ENCODE measurements around the gene ANO10.
"Not testable (repeated sequence)": the region's sequence is repeated elsewhere in the genome, so short reads cannot be mapped to it uniquely, and the experiment has no call there.

Gene ANO10

DNA sequence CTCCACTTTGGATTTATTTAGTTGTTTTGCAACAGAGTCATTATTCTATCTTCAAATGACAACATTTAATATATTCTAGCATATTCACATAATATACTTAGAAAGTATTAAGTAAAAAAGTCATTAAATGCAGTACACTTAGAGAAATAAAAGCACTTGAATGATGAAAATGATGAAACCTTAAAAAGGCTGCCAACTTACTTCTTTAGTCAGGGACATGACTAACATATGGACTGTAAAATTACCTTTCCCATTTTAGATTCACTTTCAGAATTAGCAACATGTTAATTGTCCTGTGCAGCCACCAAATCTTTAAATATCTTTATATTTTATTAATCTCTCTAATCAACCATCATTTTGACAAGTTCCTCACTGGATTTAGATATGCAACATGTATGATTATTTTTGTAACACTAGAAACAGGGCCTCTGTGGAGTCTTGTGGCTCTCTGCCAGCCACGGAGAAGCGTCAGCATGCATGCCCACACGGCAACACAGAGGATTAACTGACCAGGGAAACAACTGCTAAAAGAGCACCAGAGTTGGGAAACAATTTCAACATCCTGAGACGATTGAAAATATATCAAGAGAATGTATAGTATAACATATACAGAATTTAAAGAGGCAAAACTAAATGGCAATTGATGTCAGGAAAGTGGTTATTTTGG is 95.7 kb downstream of the ANO10 start:
- no peak overlapping the region for H3K4me3 Mint-ChIP-seq
- peaks cover 16% of the 10 kb centered on the region for H3K36me3 Mint-ChIP-seq
- no peaks in the 10 kb centered on the region for H3K9me3 Mint-ChIP-seq (ENCODE audit: low read depth)
- no peak overlapping the region for H3K27ac Mint-ChIP-seq
- no peaks in the 10 kb centered on the region for H3K4me1 Mint-ChIP-seq (ENCODE audit: low read depth)
- H3K27me3 Mint-ChIP-seq = no peaks in the 10 kb centered on the region

DNA sequence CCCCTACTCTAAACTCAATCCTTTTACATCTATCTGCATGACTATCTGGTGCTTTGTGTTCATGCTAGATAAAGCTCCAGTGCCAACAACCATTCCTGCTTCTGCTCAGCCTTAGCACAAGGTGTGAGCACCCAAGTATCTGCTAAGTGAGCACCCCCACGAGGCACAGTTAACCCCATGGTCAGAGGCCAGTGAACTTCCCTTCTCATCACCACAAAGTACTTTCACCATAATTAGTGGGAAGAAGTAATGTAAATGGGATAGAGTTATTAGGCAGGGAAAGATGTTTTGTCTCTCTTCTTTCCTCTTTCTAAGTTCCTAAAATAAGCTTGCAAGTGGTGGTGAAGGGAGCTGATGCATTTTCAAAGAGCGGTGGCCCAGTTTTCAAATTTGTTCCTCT is 96.4 kb downstream of the ANO10 start:
- no peaks in the 10 kb centered on the region for H3K4me1 Mint-ChIP-seq (ENCODE audit: low read depth)
- H3K27ac Mint-ChIP-seq = no peak overlapping the region
- H3K9me3 Mint-ChIP-seq (ENCODE audit: low read depth) = no peaks in the 10 kb centered on the region
- H3K27me3 Mint-ChIP-seq = no peaks in the 10 kb centered on the region
- no peak overlapping the region for H3K4me3 Mint-ChIP-seq
- peaks cover 17% of the 10 kb centered on the region for H3K36me3 Mint-ChIP-seq

DNA sequence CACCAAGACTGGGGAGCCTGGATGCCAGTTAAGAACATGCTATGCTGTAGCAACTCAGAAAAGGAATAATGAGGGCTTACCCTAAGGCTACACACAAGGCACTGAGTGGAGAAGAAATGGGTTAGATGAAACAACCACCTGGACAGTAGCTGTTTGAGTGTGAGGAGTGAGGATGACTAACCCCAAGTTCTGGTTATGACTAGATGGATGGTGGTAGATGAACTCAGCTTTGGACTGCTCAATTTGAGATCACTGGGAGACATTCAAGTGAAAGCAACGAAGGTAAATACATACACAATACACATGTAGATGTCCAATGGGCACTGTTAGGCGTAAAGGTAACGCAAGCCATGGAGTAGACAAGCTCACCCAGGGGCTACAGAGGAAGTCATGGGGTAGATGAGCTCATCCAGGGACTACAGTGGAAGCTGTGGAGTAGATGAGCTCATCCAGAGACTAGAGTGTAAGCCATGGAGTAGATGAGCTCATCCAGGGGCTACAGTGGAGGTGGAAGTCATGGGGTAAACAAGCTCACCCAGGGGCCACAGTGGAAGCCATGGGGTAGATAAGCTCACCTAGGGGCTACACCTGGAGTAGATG is 98.3 kb downstream of the ANO10 start:
- Mint-ChIP-seq H3K9me3 (ENCODE audit: low read depth) (peaks cover 16% of the 10 kb centered on the region), H3K27me3 (no peaks in the 10 kb centered on the region), H3K36me3 (peaks cover 30% of the 10 kb centered on the region), H3K4me1 (ENCODE audit: low read depth) (no peaks in the 10 kb centered on the region), H3K4me3 (no peak overlapping the region), H3K27ac (no peak overlapping the region)

DNA sequence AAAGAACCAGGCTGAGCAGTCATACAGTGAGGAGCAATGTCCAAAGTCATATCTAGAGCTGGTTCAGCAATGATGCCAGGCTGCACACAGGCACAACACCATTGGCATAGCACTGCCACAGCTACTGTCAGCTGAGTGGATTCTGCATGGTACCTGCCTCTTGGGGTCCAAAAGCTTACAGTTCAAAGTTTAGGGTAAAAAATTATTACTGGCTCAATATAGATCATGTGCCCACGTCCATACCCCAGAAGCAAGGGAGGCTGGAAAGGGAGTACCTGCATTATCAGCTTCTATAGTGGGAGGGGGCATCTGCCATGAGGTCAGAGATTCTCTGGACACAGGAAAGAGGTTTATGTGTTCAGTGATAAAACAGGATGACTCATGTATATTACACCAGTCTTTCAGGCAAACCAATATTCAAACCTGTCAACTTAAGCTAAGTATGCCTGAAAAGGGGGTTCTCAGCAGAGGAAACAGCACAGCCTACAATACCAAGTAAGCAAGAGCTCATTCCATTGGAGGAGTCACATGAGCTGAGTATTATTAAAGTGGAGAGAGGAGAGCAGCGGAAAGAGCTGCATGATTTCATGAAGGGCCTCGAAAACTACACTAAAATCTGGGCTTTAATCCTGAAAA is 99.0 kb downstream of the ANO10 start:
- Mint-ChIP-seq H3K36me3 (peaks cover 30% of the 10 kb centered on the region), H3K9me3 (ENCODE audit: low read depth) (peaks cover 21% of the 10 kb centered on the region), H3K27me3 (no peaks in the 10 kb centered on the region), H3K27ac (no peak overlapping the region), H3K4me1 (ENCODE audit: low read depth) (no peaks in the 10 kb centered on the region), H3K4me3 (no peak overlapping the region)

DNA sequence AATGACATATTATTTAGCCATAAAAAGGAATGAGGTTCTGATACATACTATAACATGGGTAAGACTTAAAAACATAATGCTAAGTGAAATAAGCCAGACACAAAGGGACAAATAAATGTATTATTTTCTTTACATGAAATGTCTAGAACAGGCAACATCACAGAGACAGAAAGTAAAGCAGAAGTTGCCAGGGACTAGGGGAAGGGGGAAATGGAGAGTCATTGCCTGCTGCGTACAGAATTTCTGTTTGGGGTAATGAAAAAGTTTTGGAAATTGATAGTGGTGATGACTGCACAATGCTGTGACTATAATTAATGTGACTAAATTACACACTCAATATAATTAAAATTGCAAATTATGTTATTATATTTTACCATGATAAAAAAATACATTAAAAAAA is 99.9 kb downstream of the ANO10 start:
- H3K4me3 Mint-ChIP-seq = no peak overlapping the region
- H3K27ac Mint-ChIP-seq = no peak overlapping the region
- no peaks in the 10 kb centered on the region for H3K27me3 Mint-ChIP-seq
- H3K36me3 Mint-ChIP-seq = peaks cover 30% of the 10 kb centered on the region
- H3K4me1 Mint-ChIP-seq (ENCODE audit: low read depth) = no peaks in the 10 kb centered on the region
- peaks cover 23% of the 10 kb centered on the region for H3K9me3 Mint-ChIP-seq (ENCODE audit: low read depth)

DNA sequence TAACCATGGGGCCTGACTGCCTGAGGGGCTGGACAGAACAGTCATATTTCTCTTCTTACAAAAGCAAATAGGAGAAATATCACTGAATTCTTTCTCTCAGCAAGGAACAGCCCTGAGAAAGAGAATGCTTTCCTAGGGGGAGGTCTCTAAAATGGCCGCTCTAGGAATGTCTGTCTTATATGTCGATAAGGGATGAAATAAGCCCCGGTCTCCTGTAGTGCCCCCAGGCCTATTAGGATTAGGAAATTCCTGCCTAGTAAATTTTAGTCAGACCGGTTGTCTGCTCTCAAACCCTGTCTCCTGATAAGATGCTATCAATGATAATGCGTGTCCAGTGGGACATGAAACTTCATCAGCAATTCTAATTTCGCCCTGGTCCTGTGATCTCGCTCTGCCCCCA is 103.3 kb downstream of the ANO10 start:
- Mint-ChIP-seq H3K36me3 (peaks cover 32% of the 10 kb centered on the region), H3K9me3 (ENCODE audit: low read depth) (peaks cover 23% of the 10 kb centered on the region)
- H3K4me3 Mint-ChIP-seq; H3K27me3 Mint-ChIP-seq; H3K27ac Mint-ChIP-seq; H3K4me1 Mint-ChIP-seq (ENCODE audit: low read depth): not testable (repeated sequence)

DNA sequence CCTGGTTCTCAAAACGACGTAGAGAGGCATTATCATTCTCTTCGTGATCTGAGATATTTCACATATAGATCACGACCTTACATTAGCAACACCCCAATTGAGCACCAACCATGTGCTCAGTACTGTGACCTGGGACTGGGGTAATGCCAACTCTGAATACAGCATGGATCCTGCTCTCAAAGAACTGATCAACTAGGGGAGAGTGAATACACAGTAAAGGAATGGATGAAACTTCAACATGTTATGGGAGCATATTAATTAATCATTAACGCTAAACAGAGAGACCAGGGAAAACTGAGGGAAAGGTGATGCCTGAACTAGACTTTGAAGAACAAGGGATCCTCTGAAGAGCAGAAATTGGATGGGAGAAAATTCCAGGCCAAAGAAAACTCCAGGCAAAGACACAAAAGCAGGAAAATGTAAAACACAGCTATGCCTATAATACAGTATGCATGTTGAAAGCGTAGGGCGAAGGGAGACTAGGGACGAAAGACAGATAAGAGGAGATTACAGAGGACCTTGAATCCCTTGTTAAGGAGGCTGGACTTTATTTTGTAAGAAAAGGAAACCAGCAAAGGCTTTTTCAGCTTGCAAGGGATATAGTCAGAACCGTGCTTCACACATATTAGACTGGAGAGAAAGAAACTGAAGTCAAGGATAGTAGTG is 105.7 kb downstream of the ANO10 start:
- H3K27me3 Mint-ChIP-seq = no peaks in the 10 kb centered on the region
- peaks cover 30% of the 10 kb centered on the region for H3K36me3 Mint-ChIP-seq
- no peak overlapping the region for H3K27ac Mint-ChIP-seq

DNA sequence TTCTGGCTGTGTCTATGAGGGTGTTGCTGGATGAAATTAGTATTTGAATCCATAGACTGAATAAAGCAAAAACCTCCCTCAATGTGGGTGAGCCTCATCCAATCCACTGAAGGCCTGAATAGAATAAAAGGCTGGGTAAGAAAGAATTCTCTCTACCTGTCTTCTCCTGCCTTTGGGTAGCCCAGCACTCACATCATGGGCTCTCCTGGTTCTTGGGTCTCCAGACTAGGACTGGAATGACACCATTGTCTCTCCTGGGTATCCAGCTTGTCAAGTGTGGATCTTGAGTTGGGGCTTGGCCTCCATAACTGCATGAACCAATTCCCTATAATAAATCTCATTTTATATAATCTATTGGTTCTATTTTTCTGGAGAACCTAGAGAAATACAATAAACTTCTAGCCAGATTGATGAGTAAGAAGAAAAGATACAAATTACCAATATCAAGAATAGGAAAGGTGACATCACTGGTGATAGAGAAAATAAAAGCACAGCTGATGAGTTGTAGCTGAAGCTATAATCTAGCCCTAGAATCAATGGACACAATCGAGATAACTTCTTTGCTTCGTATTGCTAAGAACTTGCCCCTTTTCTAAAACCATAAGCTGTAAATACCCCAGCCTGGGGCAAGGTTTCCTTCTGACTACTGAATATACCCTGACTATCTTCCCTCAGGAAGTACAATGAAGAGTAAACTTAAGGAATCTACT is 106.4 kb downstream of the ANO10 start:
- Mint-ChIP-seq H3K9me3 (ENCODE audit: low read depth) (peaks cover 23% of the 10 kb centered on the region), H3K4me3 (no peak overlapping the region), H3K36me3 (peaks cover 28% of the 10 kb centered on the region), H3K27me3 (no peaks in the 10 kb centered on the region), H3K4me1 (ENCODE audit: low read depth) (no peaks in the 10 kb centered on the region), H3K27ac (no peak overlapping the region)

More for the DNA sequence above, 105.7 kb downstream of the ANO10 start:
- peaks cover 23% of the 10 kb centered on the region for H3K9me3 Mint-ChIP-seq (ENCODE audit: low read depth)
- H3K4me3 Mint-ChIP-seq = no peak overlapping the region
- H3K4me1 Mint-ChIP-seq (ENCODE audit: low read depth) = no peaks in the 10 kb centered on the region

DNA sequence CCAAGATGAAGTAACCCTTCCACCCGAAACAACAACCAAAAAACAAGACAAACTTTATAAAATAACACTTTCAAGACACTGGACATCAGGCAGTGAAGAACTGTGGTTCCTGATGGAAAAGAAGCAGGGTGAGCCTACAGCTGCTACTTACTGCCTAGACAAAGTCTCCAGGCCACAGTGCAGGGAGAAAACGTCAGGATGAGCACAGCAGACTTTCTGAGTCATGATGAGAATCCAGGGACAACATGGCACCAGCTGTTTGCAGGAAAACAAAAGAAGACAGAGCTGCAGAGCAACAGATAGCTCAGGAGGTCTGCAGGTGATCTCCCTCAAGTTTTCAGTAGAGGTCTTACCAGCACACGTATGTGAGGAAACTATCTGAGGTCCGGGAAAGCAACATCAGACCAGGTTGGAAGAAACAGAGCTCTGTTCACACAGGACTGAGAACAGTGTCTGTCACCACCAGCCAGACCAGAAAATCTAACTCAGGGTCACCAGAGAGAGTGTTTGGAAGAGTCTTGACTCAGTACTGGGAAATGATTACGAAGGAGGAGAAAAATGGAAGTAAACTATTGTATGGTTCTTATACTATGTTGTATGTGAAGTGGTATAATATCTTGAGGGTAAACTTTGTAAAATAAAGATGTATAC is 108.9 kb downstream of the ANO10 start:
- no peak overlapping the region for H3K27ac Mint-ChIP-seq
- H3K4me3 Mint-ChIP-seq = no peak overlapping the region
- peaks cover 2% of the 10 kb centered on the region for H3K9me3 Mint-ChIP-seq (ENCODE audit: low read depth)
- peaks cover 11% of the 10 kb centered on the region for H3K36me3 Mint-ChIP-seq
- H3K4me1 Mint-ChIP-seq (ENCODE audit: low read depth) = no peaks in the 10 kb centered on the region
- no peaks in the 10 kb centered on the region for H3K27me3 Mint-ChIP-seq

DNA sequence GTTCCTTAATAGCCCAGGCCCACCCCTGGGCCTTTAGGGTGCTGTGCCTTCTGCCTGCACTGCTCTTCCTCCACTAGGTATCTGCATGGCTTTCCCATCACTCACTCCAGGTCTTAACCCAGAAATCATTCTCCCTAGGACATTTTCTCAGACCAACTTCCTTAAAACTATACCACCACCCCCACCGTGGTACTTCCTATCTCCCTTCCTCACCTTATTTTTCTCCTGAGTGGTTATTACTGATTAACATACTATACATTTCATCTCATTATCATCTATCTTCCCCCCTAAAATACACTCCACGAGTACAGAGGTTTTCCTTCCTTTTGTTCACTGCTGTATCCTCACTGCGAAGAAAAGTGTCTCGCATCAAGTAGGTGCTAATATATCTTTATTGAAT is 115.2 kb downstream of the ANO10 start:
- Mint-ChIP-seq H3K27ac (peak overlapping the region; percentile 68), H3K27me3 (no peaks in the 10 kb centered on the region), H3K36me3 (peaks cover 5% of the 10 kb centered on the region), H3K4me3 (no peak overlapping the region), H3K4me1 (ENCODE audit: low read depth) (peaks cover 44% of the 10 kb centered on the region), H3K9me3 (ENCODE audit: low read depth) (no peaks in the 10 kb centered on the region)

DNA sequence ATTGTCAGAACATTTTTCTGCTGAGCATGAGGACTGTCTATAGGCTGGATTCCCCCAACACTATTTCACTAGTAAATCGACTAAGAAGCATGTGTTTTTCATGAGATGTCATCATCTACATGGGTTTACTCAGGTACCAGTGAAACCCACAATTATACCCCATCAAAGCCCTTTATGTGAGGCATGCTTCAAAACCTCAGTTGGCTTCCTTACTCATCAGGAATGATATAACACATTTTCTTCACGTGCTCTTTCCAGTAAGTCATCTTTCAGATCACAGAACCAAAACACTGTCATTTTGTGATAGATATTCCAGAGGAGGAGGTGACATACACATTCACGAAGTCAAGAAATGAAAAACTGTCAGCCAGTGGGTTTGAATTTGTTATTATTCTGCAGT is 116.5 kb downstream of the ANO10 start:
- H3K4me3 Mint-ChIP-seq = no peak overlapping the region
- H3K36me3 Mint-ChIP-seq = peaks cover 7% of the 10 kb centered on the region
- no peaks in the 10 kb centered on the region for H3K9me3 Mint-ChIP-seq (ENCODE audit: low read depth)
- H3K27ac Mint-ChIP-seq = peak overlapping the region; percentile 58
- H3K4me1 Mint-ChIP-seq (ENCODE audit: low read depth) = peaks cover 56% of the 10 kb centered on the region
- H3K27me3 Mint-ChIP-seq = no peaks in the 10 kb centered on the region

DNA sequence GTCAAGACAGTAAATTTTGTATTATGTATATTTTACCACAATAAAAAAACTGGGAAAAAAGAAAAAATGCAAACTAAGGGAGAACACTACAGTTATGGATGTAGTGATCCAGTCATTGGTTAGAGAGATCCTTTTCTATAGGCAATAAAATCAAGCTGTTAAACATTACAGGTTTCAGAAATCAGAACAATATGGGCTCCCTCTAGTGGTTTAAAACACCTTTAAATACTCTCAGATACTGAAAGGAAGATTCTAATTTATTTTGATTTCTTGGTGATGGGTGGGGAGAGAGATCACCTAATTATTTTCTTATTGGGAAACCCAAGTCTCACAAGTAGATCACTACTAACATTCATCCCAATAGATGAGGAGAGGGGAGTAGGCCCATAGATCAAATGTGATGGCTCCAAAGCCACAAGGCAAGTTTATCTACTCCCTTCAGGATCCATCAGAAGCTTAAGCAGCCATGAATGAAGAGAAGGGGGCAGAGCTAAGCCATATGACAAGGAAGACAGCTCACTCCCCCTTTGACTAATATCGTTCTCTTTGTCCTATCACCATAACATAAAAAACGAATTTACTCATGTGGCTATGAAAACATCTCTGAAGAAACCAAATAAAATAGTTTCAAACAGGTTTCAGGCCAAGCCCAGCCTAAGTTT is 118.6 kb downstream of the ANO10 start:
- H3K4me1 Mint-ChIP-seq (ENCODE audit: low read depth) = peaks cover 78% of the 10 kb centered on the region
- H3K36me3 Mint-ChIP-seq = peaks cover 7% of the 10 kb centered on the region
- peak overlapping the region; percentile 10 for H3K27ac Mint-ChIP-seq
- H3K4me3 Mint-ChIP-seq = no peak overlapping the region
- H3K27me3 Mint-ChIP-seq = no peaks in the 10 kb centered on the region
- no peaks in the 10 kb centered on the region for H3K9me3 Mint-ChIP-seq (ENCODE audit: low read depth)

DNA sequence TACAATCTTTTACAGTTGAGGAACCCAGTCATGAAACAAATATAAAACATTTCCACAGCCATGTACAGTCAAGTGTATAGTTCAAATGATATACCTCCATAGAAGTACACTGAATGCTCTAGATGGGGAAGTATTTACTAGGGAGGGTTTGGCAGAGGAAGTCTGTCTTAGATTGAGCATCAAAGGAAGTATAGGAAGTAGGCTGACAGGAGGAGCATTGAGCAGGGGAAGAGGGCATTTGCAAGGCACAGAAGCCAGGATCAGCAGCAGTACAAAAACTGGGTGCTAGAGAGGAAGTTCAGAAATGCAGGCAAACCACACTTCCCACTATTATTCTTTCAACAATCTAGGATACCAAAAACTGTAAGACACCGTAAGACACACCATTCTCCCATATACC is 122.6 kb downstream of the ANO10 start:
- H3K4me3 Mint-ChIP-seq = peak overlapping the region; percentile 6
- H3K27me3 Mint-ChIP-seq = no peaks in the 10 kb centered on the region
- H3K27ac Mint-ChIP-seq = peak overlapping the region; percentile 2
- H3K36me3 Mint-ChIP-seq = peaks cover 2% of the 10 kb centered on the region
- no peaks in the 10 kb centered on the region for H3K9me3 Mint-ChIP-seq (ENCODE audit: low read depth)
- peaks cover 69% of the 10 kb centered on the region for H3K4me1 Mint-ChIP-seq (ENCODE audit: low read depth)

DNA sequence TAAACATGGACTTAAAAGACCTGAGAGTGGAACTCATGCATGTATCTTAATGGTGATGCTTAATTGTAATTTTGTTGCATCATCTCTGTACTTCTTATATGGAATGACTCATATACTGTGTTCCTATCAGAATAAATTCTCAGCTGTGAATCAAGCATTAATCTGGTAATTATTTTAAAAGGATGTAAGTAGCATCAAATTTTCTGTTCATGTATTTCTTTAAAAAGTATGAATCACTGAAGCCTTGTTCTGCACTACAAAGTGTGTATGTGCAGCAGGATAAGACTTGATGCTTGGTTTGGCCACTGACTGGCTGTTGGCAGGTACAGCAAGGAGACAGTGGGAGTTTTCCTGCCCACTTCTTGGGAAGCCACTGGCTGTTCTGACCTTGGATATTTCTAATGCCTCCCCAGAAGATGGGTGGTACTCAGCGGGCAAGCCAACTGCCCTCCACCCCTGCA is 123.9 kb downstream of the ANO10 start:
- no peaks in the 10 kb centered on the region for H3K27me3 Mint-ChIP-seq
- H3K27ac Mint-ChIP-seq = peak overlapping the region; percentile 87
- H3K4me1 Mint-ChIP-seq (ENCODE audit: low read depth) = peaks cover 59% of the 10 kb centered on the region
- no peaks in the 10 kb centered on the region for H3K9me3 Mint-ChIP-seq (ENCODE audit: low read depth)
- peaks cover 2% of the 10 kb centered on the region for H3K36me3 Mint-ChIP-seq
- peak overlapping the region; percentile 38 for H3K4me3 Mint-ChIP-seq

Data from activated naive CD8-positive, alpha-beta T cell (primary cell).